ENCODE measurements around the gene CAPRIN1.

DNA sequence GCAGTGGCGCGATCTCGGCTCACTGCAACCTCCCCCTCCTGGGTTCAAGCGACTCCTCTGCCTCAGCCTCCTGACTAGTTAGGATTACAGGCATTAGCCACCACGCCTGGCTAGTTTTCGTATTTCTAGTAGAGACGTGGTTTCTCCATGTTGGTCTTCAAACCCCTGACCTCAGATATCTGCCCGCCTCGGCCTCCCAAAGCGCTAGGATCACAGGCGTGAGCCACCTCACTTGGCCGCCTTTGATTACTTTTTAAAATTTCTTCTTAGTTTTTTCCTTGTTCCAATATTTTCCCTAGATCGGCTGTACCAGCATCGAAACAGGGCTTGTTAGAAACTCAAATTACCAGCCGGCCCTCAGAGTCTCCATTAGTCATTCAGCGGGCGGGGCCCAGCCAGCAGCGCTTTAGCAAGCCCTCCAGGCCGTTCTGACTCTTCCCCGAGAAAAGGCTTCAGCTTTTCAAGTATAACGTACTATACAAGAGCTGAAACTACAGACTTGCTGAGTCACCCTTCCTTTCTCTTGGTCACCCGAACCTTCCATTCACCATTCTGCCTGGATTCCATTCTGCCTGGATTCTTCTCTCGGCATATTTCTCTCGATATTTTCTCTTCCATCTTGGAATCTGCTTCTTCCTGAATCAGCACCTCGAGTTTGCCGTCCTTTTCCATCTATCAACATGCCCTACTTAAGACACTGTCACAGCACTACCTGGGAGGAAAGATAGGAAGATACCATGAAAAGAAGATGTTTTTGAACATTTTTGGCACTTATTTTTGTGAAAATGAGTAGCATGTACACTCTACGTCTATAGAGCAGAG lies 6.7 kb upstream of the CAPRIN1 start:
- TF ChIP-seq, protein P1, sequence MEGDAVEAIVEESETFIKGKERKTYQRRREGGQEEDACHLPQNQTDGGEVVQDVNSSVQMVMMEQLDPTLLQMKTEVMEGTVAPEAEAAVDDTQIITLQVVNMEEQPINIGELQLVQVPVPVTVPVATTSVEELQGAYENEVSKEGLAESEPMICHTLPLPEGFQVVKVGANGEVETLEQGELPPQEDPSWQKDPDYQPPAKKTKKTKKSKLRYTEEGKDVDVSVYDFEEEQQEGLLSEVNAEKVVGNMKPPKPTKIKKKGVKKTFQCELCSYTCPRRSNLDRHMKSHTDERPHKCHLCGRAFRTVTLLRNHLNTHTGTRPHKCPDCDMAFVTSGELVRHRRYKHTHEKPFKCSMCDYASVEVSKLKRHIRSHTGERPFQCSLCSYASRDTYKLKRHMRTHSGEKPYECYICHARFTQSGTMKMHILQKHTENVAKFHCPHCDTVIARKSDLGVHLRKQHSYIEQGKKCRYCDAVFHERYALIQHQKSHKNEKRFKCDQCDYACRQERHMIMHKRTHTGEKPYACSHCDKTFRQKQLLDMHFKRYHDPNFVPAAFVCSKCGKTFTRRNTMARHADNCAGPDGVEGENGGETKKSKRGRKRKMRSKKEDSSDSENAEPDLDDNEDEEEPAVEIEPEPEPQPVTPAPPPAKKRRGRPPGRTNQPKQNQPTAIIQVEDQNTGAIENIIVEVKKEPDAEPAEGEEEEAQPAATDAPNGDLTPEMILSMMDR (IDR thresholded peaks at IDR 0.05): no peak
- TF ChIP-seq EZH2phosphoT487 (IDR thresholded peaks at IDR 0.05; ENCODE audit: borderline replicate concordance, low read depth): no peak
- TF ChIP-seq, protein P2, sequence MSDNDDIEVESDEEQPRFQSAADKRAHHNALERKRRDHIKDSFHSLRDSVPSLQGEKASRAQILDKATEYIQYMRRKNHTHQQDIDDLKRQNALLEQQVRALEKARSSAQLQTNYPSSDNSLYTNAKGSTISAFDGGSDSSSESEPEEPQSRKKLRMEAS (IDR thresholded peaks at IDR 0.05; ENCODE audit: low read depth): no peak
- TF ChIP-seq TEAD4 (IDR thresholded peaks at IDR 0.05; ENCODE audit: borderline replicate concordance, insufficient read depth): no peak
- TF ChIP-seq, protein P3, sequence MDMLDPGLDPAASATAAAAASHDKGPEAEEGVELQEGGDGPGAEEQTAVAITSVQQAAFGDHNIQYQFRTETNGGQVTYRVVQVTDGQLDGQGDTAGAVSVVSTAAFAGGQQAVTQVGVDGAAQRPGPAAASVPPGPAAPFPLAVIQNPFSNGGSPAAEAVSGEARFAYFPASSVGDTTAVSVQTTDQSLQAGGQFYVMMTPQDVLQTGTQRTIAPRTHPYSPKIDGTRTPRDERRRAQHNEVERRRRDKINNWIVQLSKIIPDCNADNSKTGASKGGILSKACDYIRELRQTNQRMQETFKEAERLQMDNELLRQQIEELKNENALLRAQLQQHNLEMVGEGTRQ (IDR thresholded peaks at IDR 0.05; ENCODE audit: borderline replicate concordance, low read depth, low read length): no peak
- TF ChIP-seq YY1 (IDR thresholded peaks at IDR 0.05; ENCODE audit: low read depth): no peak
- TF ChIP-seq MXI1 (IDR thresholded peaks at IDR 0.05; ENCODE audit: low read depth, low read length): no peak
- TF ChIP-seq POLR2AphosphoS5 (IDR thresholded peaks at IDR 0.05; ENCODE audit: low read depth, low read length): no peak
- TF ChIP-seq RFX5 (IDR thresholded peaks at IDR 0.05; ENCODE audit: low read length): no peak
- TF ChIP-seq NFIC (IDR thresholded peaks at IDR 0.05; ENCODE audit: borderline replicate concordance): no peak
- TF ChIP-seq, protein P4, sequence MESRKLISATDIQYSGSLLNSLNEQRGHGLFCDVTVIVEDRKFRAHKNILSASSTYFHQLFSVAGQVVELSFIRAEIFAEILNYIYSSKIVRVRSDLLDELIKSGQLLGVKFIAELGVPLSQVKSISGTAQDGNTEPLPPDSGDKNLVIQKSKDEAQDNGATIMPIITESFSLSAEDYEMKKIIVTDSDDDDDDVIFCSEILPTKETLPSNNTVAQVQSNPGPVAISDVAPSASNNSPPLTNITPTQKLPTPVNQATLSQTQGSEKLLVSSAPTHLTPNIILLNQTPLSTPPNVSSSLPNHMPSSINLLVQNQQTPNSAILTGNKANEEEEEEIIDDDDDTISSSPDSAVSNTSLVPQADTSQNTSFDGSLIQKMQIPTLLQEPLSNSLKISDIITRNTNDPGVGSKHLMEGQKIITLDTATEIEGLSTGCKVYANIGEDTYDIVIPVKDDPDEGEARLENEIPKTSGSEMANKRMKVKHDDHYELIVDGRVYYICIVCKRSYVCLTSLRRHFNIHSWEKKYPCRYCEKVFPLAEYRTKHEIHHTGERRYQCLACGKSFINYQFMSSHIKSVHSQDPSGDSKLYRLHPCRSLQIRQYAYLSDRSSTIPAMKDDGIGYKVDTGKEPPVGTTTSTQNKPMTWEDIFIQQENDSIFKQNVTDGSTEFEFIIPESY (IDR thresholded peaks at IDR 0.05; ENCODE audit: borderline replicate concordance, low read depth): no peak
